HEK293 (cell line): ENCODE measurements around the gene KIF5A.

ENCODE experiments used
- CTCF ChIP-seq: fragments of 450-650 bp; formaldehyde crosslinking; IDR thresholded peaks from 2 replicates; pipeline ENCODE4 v1.5.1; 2016; ENCODE audit warnings: missing biosample characterization, missing genetic modification characterization
- ZNF121 ChIP-seq: fragments of 450-650 bp; formaldehyde crosslinking; IDR thresholded peaks from 2 replicates; pipeline ENCODE4 v1.5.1; 2016; ENCODE audit warnings: missing biosample characterization, missing genetic modification characterization
- ZNF274 ChIP-seq, 2 experiments: fragments of 200-500 bp in 1 of 2; fragments of 450-650 bp in 1 of 2; sonication (Bioruptor generic) in 1 of 2; formaldehyde crosslinking in 1 of 2; IDR thresholded peaks; 2 replicates each; pipeline versions ENCODE4 v1.5.1 to v1.6.1; 2014 to 2016; ENCODE audit warnings: borderline replicate concordance in 1 of 2, inconsistent platforms in 1 of 2, low read length in 1 of 2, missing biosample characterization in 1 of 2, missing genetic modification characterization in 1 of 2
- ZNF488 ChIP-seq: fragments of 450-650 bp; formaldehyde crosslinking; IDR thresholded peaks from 2 replicates; pipeline ENCODE4 v1.5.1; 2016; ENCODE audit warnings: missing biosample characterization, missing genetic modification characterization

- TF ChIP-seq ZNF488 (no peak), ZNF121 (tag by site-specific recombination) (no peak), CTCF (tag by site-specific recombination) (no peak), ZNF274 (IDR thresholded peaks at IDR 0.05; ENCODE audit: low read length) (no peak), ZNF274 (tag by site-specific recombination; IDR thresholded peaks at IDR 0.05; ENCODE audit: borderline replicate concordance) (no peak)
These were observed 73.5 kb downstream of the KIF5A start for GRCh38 chr12:57623385-57623784.
